ENCODE results near the gene LDAF1.
"Not testable (repeated sequence)": the region's sequence is repeated elsewhere in the genome, so short reads cannot be mapped to it uniquely, and the experiment has no call there.

The LDAF1 gene

GRCh38 chr16:21162661-21163151 lies 4.2 kb downstream of the LDAF1 start:
- DNase-seq = no peak

- no peak for DNase-seq
These were observed 5.1 kb downstream of the LDAF1 start for GRCh38 chr16:21163576-21163975.

GRCh38 chr16:21164521-21165168 lies 6.2 kb downstream of the LDAF1 start:
- no peak for DNase-seq

GRCh38 chr16:21166561-21166961 lies 8.1 kb downstream of the LDAF1 start:
- DNase-seq = no peak

- DNase-seq = no peak
These were observed 8.9 kb downstream of the LDAF1 start for GRCh38 chr16:21167360-21167759.

GRCh38 chr16:21167929-21168602 lies 9.6 kb downstream of the LDAF1 start:
- DNase-seq = no peak

- DNase-seq = no peak
These were observed 10.9 kb downstream of the LDAF1 start for GRCh38 chr16:21169249-21169981.

GRCh38 chr16:21170116-21170515 lies 11.6 kb downstream of the LDAF1 start:
- DNase-seq = not testable (repeated sequence)

GRCh38 chr16:21172650-21173049 lies 14.2 kb downstream of the LDAF1 start:
- DNase-seq = no peak

GRCh38 chr16:21175397-21175796 lies 16.9 kb downstream of the LDAF1 start:
- DNase-seq = no peak

GRCh38 chr16:21179126-21179982 lies 20.9 kb downstream of the LDAF1 start:
- no peak for DNase-seq

- no peak for DNase-seq
These were observed 21.5 kb downstream of the LDAF1 start for GRCh38 chr16:21179983-21180365.

- no peak for DNase-seq
These were observed 25.5 kb downstream of the LDAF1 start for GRCh38 chr16:21183995-21184394.

- DNase-seq = no peak
These were observed 26.4 kb downstream of the LDAF1 start for GRCh38 chr16:21184834-21185233.

GRCh38 chr16:21185659-21186325 lies 27.3 kb downstream of the LDAF1 start:
- no peak for DNase-seq

- DNase-seq = no peak
These were observed 27.8 kb downstream of the LDAF1 start for GRCh38 chr16:21186326-21186691.

GRCh38 chr16:21189311-21189710 lies 30.8 kb downstream of the LDAF1 start:
- DNase-seq = no peak

GRCh38 chr16:21190013-21190412 lies 31.5 kb downstream of the LDAF1 start:
- DNase-seq = no peak

GRCh38 chr16:21190599-21190998 lies 32.1 kb downstream of the LDAF1 start:
- DNase-seq = no peak

- no peak for DNase-seq
These were observed 34.5 kb downstream of the LDAF1 start for GRCh38 chr16:21192991-21193390.

GRCh38 chr16:21194771-21195301 lies 36.4 kb downstream of the LDAF1 start:
- no peak for DNase-seq

GRCh38 chr16:21195330-21195729 lies 36.9 kb downstream of the LDAF1 start:
- DNase-seq = not testable (repeated sequence)
